Upper lobe of left lung (tissue), 6 donors: ENCODE results near the gene MRGPRD. TPM values are rescaled to one million over a fixed set of nuclear protein-coding genes. Genes with fewer than 3 reads are reported as not detected.

Source experiments
- ATAC-seq, 2 donors: fragments of 200-7000 bp; cut with Tn5 transposase; one replicate each; pipeline ENCODE4 v1.9.1; 2022; ENCODE audit warnings: mild to moderate bottlenecking in 2 of 2, moderate library complexity in 2 of 2; ENCODE audit not compliant: low FRiP score in 2 of 2
- DNase-seq, 2 donors: peaks; one replicate each; pipeline ENCODE4 v3.0.0-alpha.2; 2019 to 2020
- H3K27ac ChIP-seq, 4 donors: fragments of 200-600 bp; sonication (generic); one replicate each; pipeline ENCODE4 v1.5.1; 2016 to 2019
- H3K27me3 ChIP-seq, 4 donors: fragments of 200-600 bp; sonication (generic); one replicate each; pipeline ENCODE4 v1.5.1; 2017 to 2019
- H3K36me3 ChIP-seq, 4 donors: fragments of 200-600 bp; sonication (generic); one replicate each; pipeline ENCODE4 v1.5.1; 2016 to 2019
- H3K4me1 ChIP-seq, 4 donors: fragments of 200-600 bp; sonication (generic); one replicate each; pipeline ENCODE4 v1.5.1; 2018 to 2019
- H3K4me3 ChIP-seq, 4 donors: fragments of 200-600 bp; sonication (generic); one replicate each; pipeline ENCODE4 v1.5.1; 2017 to 2019; ENCODE audit warnings: mild to moderate bottlenecking in 2 of 4, moderate library complexity in 1 of 4
- H3K9me3 ChIP-seq, 4 donors: fragments of 200-600 bp; sonication (generic); one replicate each; pipeline ENCODE4 v1.5.1; 2018 to 2019
- CTCF ChIP-seq, 6 experiments: fragments of 450-650 bp in 4 of 6; fragments of 200-600 bp in 2 of 6; sonication (generic) in 2 of 6; IDR thresholded peaks; one replicate each; pipeline ENCODE4 v1.5.1; 2016 to 2019; ENCODE audit warnings: antibody characterized with exemption in 6 of 6
- EP300 ChIP-seq, 4 donors: sonication (generic); formaldehyde crosslinking; IDR thresholded peaks; one replicate each; pipeline ENCODE4 v1.5.1; 2017; ENCODE audit warnings: antibody characterized with exemption in 4 of 4, control low read depth in 2 of 4
- POLR2A ChIP-seq, 4 donors: fragments of 450-650 bp; IDR thresholded peaks; one replicate each; pipeline ENCODE4 v1.5.1; 2016 to 2017; ENCODE audit warnings: antibody characterized with exemption in 4 of 4, mild to moderate bottlenecking in 2 of 4
- POLR2AphosphoS5 ChIP-seq, 2 donors: sonication (generic); formaldehyde crosslinking; IDR thresholded peaks; one replicate each; pipeline ENCODE4 v1.5.1; 2017; ENCODE audit warnings: antibody characterized with exemption in 2 of 2
- WGBS, 2 donors: methylation state at CpG; one replicate each; pipeline ENCODE4 v1.1.5; 2017 to 2018; 5-methylcytosine and 5-hydroxymethylcytosine counted together
- total RNA-seq, 6 donors: library from RNA; depleted of rRNA in 4 of 6; stranded (reverse); fragments of >200 nt in 4 of 6; gene quantifications; one replicate each; pipeline versions ENCODE4 v1.1.0 to v1.2.1, GENCODE V29; 2016 to 2021
- donor health status: DM: no; HTN: no; CAD: no; lungs with moderate emphysema.
- donor health status: DM: no; HTN: yes; CAD: no; lungs with severe emphysema.

The MRGPRD gene
- total RNA-seq, 6 donors from 2014 or later = not detected

GRCh38 chr11:68989936-68990606, 9.3 kb upstream of the MRGPRD start:
- H3K27me3 ChIP-seq = no peaks in the 10 kb centered on the region
- whole genome bisulfite sequencing, 2 donors = 76 to 87% methylated on average over 8 of the region's 8 CpGs
- peak in 1 of 2 donors; percentile 12 for DNase-seq

GRCh38 chr11:68988491-68988890, 7.7 kb upstream of the MRGPRD start:
- Histone ChIP-seq H3K9me3 (no peaks in the 10 kb centered on the region), H3K27ac (no peak overlapping the region), H3K27me3 (no peaks in the 10 kb centered on the region), H3K4me1 (no peaks in the 10 kb centered on the region), H3K4me3 (no peak overlapping the region), H3K36me3 (no peaks in the 10 kb centered on the region)
- TF ChIP-seq POLR2AphosphoS5 (IDR thresholded peaks at IDR 0.05) = no peak
- no peak for TF ChIP-seq POLR2A (IDR thresholded peaks at IDR 0.05)
- no peak for TF ChIP-seq CTCF (IDR thresholded peaks at IDR 0.05)
- TF ChIP-seq EP300 (IDR thresholded peaks at IDR 0.05) = no peak
- DNase-seq = no peak
- no peak for ATAC-seq

More at GRCh38 chr11:68989936-68990606, 9.3 kb upstream of the MRGPRD start:
- Histone ChIP-seq H3K4me3 (no peak overlapping the region), H3K9me3 (no peaks in the 10 kb centered on the region), H3K27ac (no peak overlapping the region), H3K4me1 (no peaks in the 10 kb centered on the region), H3K36me3 (no peaks in the 10 kb centered on the region)
- TF ChIP-seq CTCF (IDR thresholded peaks at IDR 0.05) = no peak
- TF ChIP-seq EP300 (IDR thresholded peaks at IDR 0.05) = no peak
- no peak for TF ChIP-seq POLR2AphosphoS5 (IDR thresholded peaks at IDR 0.05)
- no peak for TF ChIP-seq POLR2A (IDR thresholded peaks at IDR 0.05)
- no peak for ATAC-seq

- no peak for DNase-seq
- Histone ChIP-seq H3K9me3 (no peaks in the 10 kb centered on the region), H3K4me1 (no peaks in the 10 kb centered on the region), H3K27ac (no peak overlapping the region), H3K36me3 (no peaks in the 10 kb centered on the region), H3K4me3 (no peak overlapping the region), H3K27me3 (no peaks in the 10 kb centered on the region)
- TF ChIP-seq POLR2A (IDR thresholded peaks at IDR 0.05) (no peak), CTCF (IDR thresholded peaks at IDR 0.05) (no peak), POLR2AphosphoS5 (IDR thresholded peaks at IDR 0.05) (no peak), EP300 (IDR thresholded peaks at IDR 0.05) (no peak)
- no peak for ATAC-seq
These were observed 6.4 kb upstream of the MRGPRD start for GRCh38 chr11:68987211-68987610.

- no peak overlapping the region for H3K27ac ChIP-seq
- no peaks in the 10 kb centered on the region for H3K9me3 ChIP-seq
- no peaks in the 10 kb centered on the region for H3K4me1 ChIP-seq
- H3K27me3 ChIP-seq = no peaks in the 10 kb centered on the region
- H3K36me3 ChIP-seq = no peaks in the 10 kb centered on the region
- TF ChIP-seq POLR2A (IDR thresholded peaks at IDR 0.05) = no peak
- TF ChIP-seq POLR2AphosphoS5 (IDR thresholded peaks at IDR 0.05) = no peak
- no peak for TF ChIP-seq EP300 (IDR thresholded peaks at IDR 0.05)
- TF ChIP-seq CTCF (IDR thresholded peaks at IDR 0.05) = no peak
- WGBS, 2 donors = 83% methylated on average over 6 of the region's 6 CpGs
- no peak overlapping the region for H3K4me3 ChIP-seq
- no peak for ATAC-seq
- no peak for DNase-seq
These were observed 3.0 kb upstream of the MRGPRD start for GRCh38 chr11:68983801-68984200.

- Histone ChIP-seq H3K9me3 (no peaks in the 10 kb centered on the region), H3K4me3 (no peak overlapping the region), H3K36me3 (no peaks in the 10 kb centered on the region), H3K27me3 (no peaks in the 10 kb centered on the region), H3K4me1 (no peaks in the 10 kb centered on the region), H3K27ac (no peak overlapping the region)
- 91 to 93% methylated on average over 2 of the region's 2 CpGs for WGBS, 2 donors
- DNase-seq (no peak), ATAC-seq (no peak)
- TF ChIP-seq CTCF (IDR thresholded peaks at IDR 0.05) = no peak
- TF ChIP-seq POLR2AphosphoS5 (IDR thresholded peaks at IDR 0.05) = no peak
- TF ChIP-seq EP300 (IDR thresholded peaks at IDR 0.05) = no peak
- TF ChIP-seq POLR2A (IDR thresholded peaks at IDR 0.05) = no peak
These were observed 1.3 kb upstream of the MRGPRD start for GRCh38 chr11:68982134-68982533.
